ENCODE measurements around the gene OR52R1. TPM values are rescaled to one million over a fixed set of nuclear protein-coding genes. Genes with fewer than 3 reads are reported as not detected.

OR52R1 gene
- total and polyA plus RNA-seq, 9 donors, result not detected

DNA sequence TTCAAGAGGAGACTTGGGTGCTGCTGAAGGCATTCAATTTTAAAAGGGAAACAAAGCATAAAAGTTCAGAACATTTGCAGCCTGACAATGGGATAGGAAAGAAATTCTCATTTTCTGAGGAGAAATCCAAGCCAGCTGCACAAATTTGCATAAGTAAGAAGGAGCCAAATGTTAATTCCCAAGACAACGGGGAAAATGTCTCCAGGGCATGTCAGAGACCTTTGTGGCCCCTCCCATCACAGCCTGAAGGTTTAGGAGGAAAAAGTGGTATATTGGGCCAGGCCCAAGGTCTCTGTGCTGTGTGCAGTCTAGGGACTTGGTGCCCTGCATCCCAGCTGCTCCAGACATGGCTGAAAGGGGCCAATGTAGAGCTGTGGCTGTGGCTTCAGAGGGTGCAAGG lies 21.7 kb downstream of the OR52R1 start:
- Histone ChIP-seq H3K27ac (no peak overlapping the region), H3K27me3 (no peaks in the 10 kb centered on the region), H3K4me3 (no peak overlapping the region), H3K36me3 (no peaks in the 10 kb centered on the region), H3K4me1 (ENCODE audit: insufficient read depth) (no peaks in the 10 kb centered on the region), H3K9me3 (no peaks in the 10 kb centered on the region)
- no peak for DNase-seq
- no peak for TF ChIP-seq POLR2A (IDR thresholded peaks at IDR 0.05)
- TF ChIP-seq, protein P1, sequence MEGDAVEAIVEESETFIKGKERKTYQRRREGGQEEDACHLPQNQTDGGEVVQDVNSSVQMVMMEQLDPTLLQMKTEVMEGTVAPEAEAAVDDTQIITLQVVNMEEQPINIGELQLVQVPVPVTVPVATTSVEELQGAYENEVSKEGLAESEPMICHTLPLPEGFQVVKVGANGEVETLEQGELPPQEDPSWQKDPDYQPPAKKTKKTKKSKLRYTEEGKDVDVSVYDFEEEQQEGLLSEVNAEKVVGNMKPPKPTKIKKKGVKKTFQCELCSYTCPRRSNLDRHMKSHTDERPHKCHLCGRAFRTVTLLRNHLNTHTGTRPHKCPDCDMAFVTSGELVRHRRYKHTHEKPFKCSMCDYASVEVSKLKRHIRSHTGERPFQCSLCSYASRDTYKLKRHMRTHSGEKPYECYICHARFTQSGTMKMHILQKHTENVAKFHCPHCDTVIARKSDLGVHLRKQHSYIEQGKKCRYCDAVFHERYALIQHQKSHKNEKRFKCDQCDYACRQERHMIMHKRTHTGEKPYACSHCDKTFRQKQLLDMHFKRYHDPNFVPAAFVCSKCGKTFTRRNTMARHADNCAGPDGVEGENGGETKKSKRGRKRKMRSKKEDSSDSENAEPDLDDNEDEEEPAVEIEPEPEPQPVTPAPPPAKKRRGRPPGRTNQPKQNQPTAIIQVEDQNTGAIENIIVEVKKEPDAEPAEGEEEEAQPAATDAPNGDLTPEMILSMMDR (IDR thresholded peaks at IDR 0.05), result no peak
- TF ChIP-seq EP300 (IDR thresholded peaks at IDR 0.05), result no peak
- WGBS, 3 donors, result 42 to 72% (median 64%) methylated on average over 1 of the region's 1 CpG
- intact Hi-C loops (cut with DNase I), result no loop called here

DNA sequence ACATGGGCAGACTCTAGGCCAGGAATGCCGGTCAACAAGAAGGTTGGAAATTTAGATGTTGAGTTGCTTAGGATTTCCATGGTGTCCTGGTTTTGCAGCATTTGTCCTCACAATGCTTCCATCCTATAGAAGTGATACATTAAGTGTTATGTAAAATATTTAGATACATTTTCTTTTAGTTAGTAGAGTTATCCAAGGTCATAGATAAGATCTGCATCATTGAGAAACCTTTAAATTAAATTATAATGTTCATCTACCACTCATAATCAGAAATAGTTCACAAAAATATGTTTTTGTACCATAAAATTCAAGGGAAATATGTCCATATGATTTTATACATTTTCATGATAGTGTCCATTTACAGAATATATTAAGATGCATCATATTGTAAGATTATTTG lies 34.3 kb downstream of the OR52R1 start, which contains the start of gene OR51F1:
TSS of gene OR51F1 (minus strand) at position 101 of the 400 bp plus-strand sequence. CDS start at position 101, 0 bp downstream.
- intact Hi-C loops (cut with DNase I), result no loop called here
- DNase-seq, result no peak
- TF ChIP-seq POLR2A (IDR thresholded peaks at IDR 0.05) (no peak), EP300 (IDR thresholded peaks at IDR 0.05) (no peak)
- TF ChIP-seq, protein P1 (IDR thresholded peaks at IDR 0.05), result no peak
- Histone ChIP-seq H3K9me3 (no peaks in the 10 kb centered on the region), H3K27ac (no peak within 1 kb of the TSS), H3K27me3 (no peaks in the 10 kb centered on the region), H3K36me3 (no peaks in the 10 kb centered on the region), H3K4me3 (no peak within 1 kb of the TSS), H3K4me1 (ENCODE audit: insufficient read depth) (no peaks in the 10 kb centered on the region)
- 96 to 97% (median 96%) methylated on average over 1 of the region's 1 CpG for WGBS, 3 donors

DNA sequence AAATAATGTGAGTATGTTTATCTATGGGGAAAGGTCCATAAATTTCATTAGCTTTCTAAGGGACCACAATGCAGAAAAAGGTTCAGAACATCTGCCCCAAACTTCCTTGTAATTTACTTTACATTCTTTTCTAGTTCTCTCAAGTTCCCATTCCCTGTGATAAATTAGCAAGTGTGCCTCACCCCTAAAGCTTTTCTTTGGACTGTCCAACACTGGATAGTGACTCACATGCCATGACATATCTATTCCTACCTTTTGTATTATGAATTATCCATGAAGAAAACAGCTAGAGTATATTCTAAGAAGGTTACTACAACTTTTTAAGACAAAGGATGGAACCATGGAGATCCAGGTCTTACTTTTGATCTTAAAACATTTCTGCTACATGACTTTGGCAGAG lies 36.1 kb downstream of the OR52R1 start:
- Histone ChIP-seq H3K4me1 (ENCODE audit: insufficient read depth) (no peaks in the 10 kb centered on the region), H3K27ac (no peak overlapping the region), H3K4me3 (no peak overlapping the region), H3K27me3 (no peaks in the 10 kb centered on the region), H3K36me3 (no peaks in the 10 kb centered on the region), H3K9me3 (no peaks in the 10 kb centered on the region)
- intact Hi-C loops (cut with DNase I), result no loop called here
- TF ChIP-seq POLR2A (IDR thresholded peaks at IDR 0.05) (no peak), EP300 (IDR thresholded peaks at IDR 0.05) (no peak)
- TF ChIP-seq, protein P1 (IDR thresholded peaks at IDR 0.05), result no peak
- DNase-seq, result no peak

DNA sequence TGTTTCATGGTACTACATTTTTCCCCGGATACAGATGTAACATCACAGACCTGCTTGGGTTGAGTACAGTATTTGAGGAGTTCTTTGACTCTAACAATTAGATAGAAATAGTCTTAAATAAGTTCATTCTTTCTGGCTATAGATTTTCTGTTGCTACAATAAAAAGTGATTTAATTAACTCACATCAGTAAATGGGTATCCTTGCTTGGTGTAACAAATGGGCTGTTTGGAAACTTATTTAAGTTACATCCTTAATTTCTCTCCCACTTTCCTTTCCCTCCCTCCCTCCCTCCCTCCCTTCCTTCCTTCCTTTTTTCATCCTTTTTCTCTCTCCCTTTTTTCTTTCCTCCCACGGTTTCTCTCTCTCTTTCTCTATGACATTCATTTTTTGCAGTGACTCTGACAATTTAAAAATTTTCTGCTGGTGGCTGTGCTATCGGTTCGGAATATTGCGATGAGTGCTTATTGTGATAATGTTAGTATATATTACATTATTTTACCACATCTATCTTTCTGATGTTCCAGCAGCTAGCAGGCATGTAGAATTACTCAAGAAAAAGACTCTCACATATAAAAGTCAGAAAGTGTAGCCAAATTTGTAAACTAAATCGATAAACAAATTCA lies 37.6 kb downstream of the OR52R1 start:
- DNase-seq, result no peak
- intact Hi-C loops (cut with DNase I), result no loop called here
- TF ChIP-seq, protein P1 (IDR thresholded peaks at IDR 0.05), result no peak
- TF ChIP-seq EP300 (IDR thresholded peaks at IDR 0.05), result no peak
- no peak for TF ChIP-seq POLR2A (IDR thresholded peaks at IDR 0.05)
- H3K27ac ChIP-seq, result no peak overlapping the region
- H3K9me3 ChIP-seq, result no peaks in the 10 kb centered on the region
- WGBS, 3 donors, result 86% methylated on average over 6 of the region's 6 CpGs
- H3K36me3 ChIP-seq, result no peaks in the 10 kb centered on the region
- no peaks in the 10 kb centered on the region for H3K4me1 ChIP-seq (ENCODE audit: insufficient read depth)
- no peak overlapping the region for H3K4me3 ChIP-seq
- H3K27me3 ChIP-seq, result no peaks in the 10 kb centered on the region

Measured in ovary (tissue), 9 donors.